ENCODE measurements around the gene TMEM208. TPM values are rescaled to one million over a fixed set of nuclear protein-coding genes. Genes with fewer than 3 reads are reported as not detected.
A peak's percentile ranks its signal among the peaks of the same experiment; 100 is the strongest.

Gene TMEM208
- total and polyA plus RNA-seq, 2 of the 13 experiments (the other 11 are each of a cell fraction or from before 2014, with no cell fraction given) = 58.8 to 72.9 TPM

- TF ChIP-seq SP140L (CRISPR knock-in tag; IDR thresholded peaks at IDR 0.05; ENCODE audit: borderline replicate concordance) (no peak), GATAD2A (CRISPR knock-in tag; IDR thresholded peaks at IDR 0.05) (no peak), ZNF605 (CRISPR knock-in tag; IDR thresholded peaks at IDR 0.05) (no peak), ZNF672 (CRISPR knock-in tag; IDR thresholded peaks at IDR 0.05) (no peak), ZNF407 (CRISPR knock-in tag; IDR thresholded peaks at IDR 0.05; ENCODE audit: not compliant biosample characterization) (no peak), ARID3A (IDR thresholded peaks at IDR 0.05; ENCODE audit: low read depth, low read length) (no peak), NFKB2 (CRISPR knock-in tag; IDR thresholded peaks at IDR 0.05; ENCODE audit: borderline replicate concordance) (0 out of 2 replicates have a peak, but pooled peaks have one; percentile 49), ZBTB4 (CRISPR knock-in tag; IDR thresholded peaks at IDR 0.05; ENCODE audit: borderline replicate concordance) (no peak), FUBP1 (CRISPR knock-in tag; IDR thresholded peaks at IDR 0.05; ENCODE audit: borderline replicate concordance) (no peak), SMAD3 (CRISPR knock-in tag; IDR thresholded peaks at IDR 0.05) (no peak), ZNF326 (CRISPR knock-in tag; IDR thresholded peaks at IDR 0.05; ENCODE audit: borderline replicate concordance) (no peak), EED (CRISPR knock-in tag; IDR thresholded peaks at IDR 0.05) (no peak), ZNF564 (CRISPR knock-in tag; IDR thresholded peaks at IDR 0.05) (no peak)
Observed at GRCh38 chr16:67248401-67249177, 21.7 kb downstream of the TMEM208 start, which contains the start of gene SLC9A5 (continued).

Data from HepG2 (cell line).